GM12891 (cell line): ENCODE measurements around the gene TRANK1.

Source experiments
- POLR2A ChIP-seq: IDR thresholded peaks from 2 replicates; pipeline ENCODE4 v1.6.1; 2011; ENCODE audit warnings: low read depth, low read length, control low read depth
- POLR2AphosphoS5 ChIP-seq: IDR thresholded peaks from 2 replicates; pipeline ENCODE4 v1.6.1; 2011; ENCODE audit warnings: low read depth, low read length, control low read depth
- POU2F2 ChIP-seq: IDR thresholded peaks from 2 replicates; pipeline ENCODE4 v1.6.1; 2011; ENCODE audit warnings: low read depth, mild to moderate bottlenecking, control low read depth, low read length, moderate library complexity
- TAF1 ChIP-seq: IDR thresholded peaks from 2 replicates; pipeline ENCODE4 v1.6.1; 2011; ENCODE audit warnings: low read depth, low read length, control low read depth

DNA sequence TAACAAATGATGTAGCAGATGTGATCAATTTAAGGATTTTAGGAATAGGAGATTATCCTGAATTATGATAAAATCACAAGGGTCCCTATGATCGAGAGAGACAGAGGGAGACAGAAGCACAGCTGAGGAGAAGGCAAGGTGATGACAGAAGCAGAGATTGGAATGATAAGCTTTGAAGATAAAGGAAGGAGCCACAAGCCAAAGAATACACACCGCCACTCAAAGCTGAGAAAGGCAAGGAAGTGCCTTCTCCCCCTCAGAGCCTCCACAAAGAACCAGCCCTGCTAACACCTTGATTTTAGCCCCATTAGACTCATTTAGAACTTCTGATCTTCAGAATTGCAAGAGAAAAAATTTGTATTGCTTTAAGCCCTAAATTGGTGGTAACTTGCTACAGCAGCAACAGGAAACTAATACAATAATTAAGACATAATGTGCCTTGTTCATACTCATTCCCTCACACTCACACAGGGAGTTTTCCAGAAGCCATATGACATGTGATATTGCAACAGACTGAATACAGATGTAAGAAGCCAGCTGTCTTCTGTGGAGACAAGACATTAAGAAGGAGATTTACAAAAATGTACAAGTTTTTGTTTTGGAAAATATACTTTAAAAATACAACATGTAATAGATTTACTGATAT, 38.2 kb downstream of the TRANK1 start:
- TF ChIP-seq POLR2A, result no peak
- no peak for TF ChIP-seq POLR2AphosphoS5
- no peak for TF ChIP-seq POU2F2
- TF ChIP-seq TAF1, result no peak
